GM18858 (cell line): ENCODE results near the gene DBF4.
"Not testable (repeated sequence)": the region's sequence is repeated elsewhere in the genome, so short reads cannot be mapped to it uniquely, and the experiment has no call there.

Experiments
- ATAC-seq: cut with Tn5 transposase; IDR thresholded peaks from one replicate; pipeline ENCODE4 v1.9.1; 2021; ENCODE audit not compliant: unreplicated experiment

DBF4 gene

GRCh38 chr7:87878208-87878735 lies 2.0 kb downstream of the DBF4 start:
- ATAC-seq: no peak

GRCh38 chr7:87882151-87882937 lies 6.1 kb downstream of the DBF4 start:
- ATAC-seq: no peak

- ATAC-seq: no peak
Measured at GRCh38 chr7:87885018-87885417, 8.7 kb downstream of the DBF4 start.

GRCh38 chr7:87886875-87887274 lies 10.6 kb downstream of the DBF4 start:
- ATAC-seq: no peak

- no peak for ATAC-seq
Measured at GRCh38 chr7:87895363-87895762, 19.1 kb downstream of the DBF4 start.

- no peak for ATAC-seq
Measured at GRCh38 chr7:87899255-87899654, 23.0 kb downstream of the DBF4 start.

- not testable (repeated sequence) for ATAC-seq
Measured at GRCh38 chr7:87907136-87907906, 31.0 kb downstream of the DBF4 start.

GRCh38 chr7:87908814-87909213 lies 32.5 kb downstream of the DBF4 start:
- not testable (repeated sequence) for ATAC-seq

- no peak for ATAC-seq
Measured at GRCh38 chr7:87912121-87912520, 35.8 kb downstream of the DBF4 start.

GRCh38 chr7:87918740-87919139 lies 42.4 kb downstream of the DBF4 start:
- ATAC-seq: no peak

- ATAC-seq: no peak
Measured at GRCh38 chr7:87919875-87920274, 43.6 kb downstream of the DBF4 start.

- ATAC-seq: no peak
Measured at GRCh38 chr7:87920578-87920977, 44.3 kb downstream of the DBF4 start.

GRCh38 chr7:87922759-87923395 lies 46.6 kb downstream of the DBF4 start:
- not testable (repeated sequence) for ATAC-seq

GRCh38 chr7:87926581-87927461 lies 50.5 kb downstream of the DBF4 start:
- peak; percentile 97 for ATAC-seq

- no peak for ATAC-seq
Measured at GRCh38 chr7:87933605-87933952, 57.3 kb downstream of the DBF4 start.

- peak; percentile 91 for ATAC-seq
Measured at GRCh38 chr7:87933953-87934698, 57.8 kb downstream of the DBF4 start, which contains the start of gene ADAM22. TSS of gene ADAM22 (plus strand) at chr7:87934251. CDS start at chr7:87934466, 215 bp downstream.

- ATAC-seq: no peak
Measured at GRCh38 chr7:87934699-87935383, 58.5 kb downstream of the DBF4 start.

GRCh38 chr7:87935384-87935706 lies 59.1 kb downstream of the DBF4 start:
- ATAC-seq: no peak

GRCh38 chr7:87941138-87941537 lies 64.8 kb downstream of the DBF4 start:
- no peak for ATAC-seq
